Measurements from ENCODE around the gene EID3.

DNA sequence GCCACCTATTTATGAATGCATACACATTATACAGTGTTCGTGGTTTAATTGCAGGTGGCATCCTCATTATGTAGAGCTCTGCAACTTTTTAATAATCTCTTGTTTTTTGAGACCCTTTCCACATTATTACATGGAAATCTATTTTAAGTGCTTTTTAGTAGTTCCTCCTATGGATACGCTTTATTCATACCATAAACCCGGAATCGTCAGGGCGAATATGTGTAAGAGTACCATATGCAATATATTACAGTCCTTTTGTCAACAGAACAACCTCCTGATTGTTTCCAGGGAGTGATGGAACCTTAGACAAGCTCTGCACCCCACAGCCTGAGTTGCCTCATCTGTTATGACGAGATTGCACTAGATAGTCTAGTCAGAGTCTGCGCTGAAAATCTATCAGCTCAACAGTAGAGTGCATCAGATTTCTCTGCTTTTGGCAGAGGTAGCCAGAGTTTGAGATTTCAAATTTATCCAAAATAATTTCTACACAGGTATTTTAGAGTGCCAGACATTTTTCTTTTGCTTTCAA, 33.6 kb downstream of the EID3 start:
- TF ChIP-seq TCF12 (IDR thresholded peaks at IDR 0.05; ENCODE audit: low read depth) (no peak), YY1 (IDR thresholded peaks at IDR 0.05; ENCODE audit: low read depth) (no peak), EP300 (IDR thresholded peaks at IDR 0.05; ENCODE audit: borderline replicate concordance) (no peak), CEBPB (IDR thresholded peaks at IDR 0.05) (no peak), TAF1 (IDR thresholded peaks at IDR 0.05; ENCODE audit: low read depth) (no peak), ZBTB7A (IDR thresholded peaks at IDR 0.05; ENCODE audit: low read depth) (no peak)
- TF ChIP-seq, protein P1, sequence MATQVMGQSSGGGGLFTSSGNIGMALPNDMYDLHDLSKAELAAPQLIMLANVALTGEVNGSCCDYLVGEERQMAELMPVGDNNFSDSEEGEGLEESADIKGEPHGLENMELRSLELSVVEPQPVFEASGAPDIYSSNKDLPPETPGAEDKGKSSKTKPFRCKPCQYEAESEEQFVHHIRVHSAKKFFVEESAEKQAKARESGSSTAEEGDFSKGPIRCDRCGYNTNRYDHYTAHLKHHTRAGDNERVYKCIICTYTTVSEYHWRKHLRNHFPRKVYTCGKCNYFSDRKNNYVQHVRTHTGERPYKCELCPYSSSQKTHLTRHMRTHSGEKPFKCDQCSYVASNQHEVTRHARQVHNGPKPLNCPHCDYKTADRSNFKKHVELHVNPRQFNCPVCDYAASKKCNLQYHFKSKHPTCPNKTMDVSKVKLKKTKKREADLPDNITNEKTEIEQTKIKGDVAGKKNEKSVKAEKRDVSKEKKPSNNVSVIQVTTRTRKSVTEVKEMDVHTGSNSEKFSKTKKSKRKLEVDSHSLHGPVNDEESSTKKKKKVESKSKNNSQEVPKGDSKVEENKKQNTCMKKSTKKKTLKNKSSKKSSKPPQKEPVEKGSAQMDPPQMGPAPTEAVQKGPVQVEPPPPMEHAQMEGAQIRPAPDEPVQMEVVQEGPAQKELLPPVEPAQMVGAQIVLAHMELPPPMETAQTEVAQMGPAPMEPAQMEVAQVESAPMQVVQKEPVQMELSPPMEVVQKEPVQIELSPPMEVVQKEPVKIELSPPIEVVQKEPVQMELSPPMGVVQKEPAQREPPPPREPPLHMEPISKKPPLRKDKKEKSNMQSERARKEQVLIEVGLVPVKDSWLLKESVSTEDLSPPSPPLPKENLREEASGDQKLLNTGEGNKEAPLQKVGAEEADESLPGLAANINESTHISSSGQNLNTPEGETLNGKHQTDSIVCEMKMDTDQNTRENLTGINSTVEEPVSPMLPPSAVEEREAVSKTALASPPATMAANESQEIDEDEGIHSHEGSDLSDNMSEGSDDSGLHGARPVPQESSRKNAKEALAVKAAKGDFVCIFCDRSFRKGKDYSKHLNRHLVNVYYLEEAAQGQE (IDR thresholded peaks at IDR 0.05; ENCODE audit: low read depth) = no peak
- TF ChIP-seq, protein P2, sequence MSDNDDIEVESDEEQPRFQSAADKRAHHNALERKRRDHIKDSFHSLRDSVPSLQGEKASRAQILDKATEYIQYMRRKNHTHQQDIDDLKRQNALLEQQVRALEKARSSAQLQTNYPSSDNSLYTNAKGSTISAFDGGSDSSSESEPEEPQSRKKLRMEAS (IDR thresholded peaks at IDR 0.05) = no peak

Measured in Ishikawa (cell line).